Astrocyte (in vitro differentiated cells and primary cell): Measurements from ENCODE around the gene REL. TPM values are rescaled to one million over a fixed set of nuclear protein-coding genes. Genes with fewer than 3 reads are reported as not detected.

ENCODE experiments used
- DNase-seq: peaks from one replicate; pipeline ENCODE4 v3.0.0-alpha.2; 2010; ENCODE audit warnings: low read depth
- FAIRE-seq: peaks from 2 replicates; lab custom pipeline; 2011; peaks lifted over from hg19 to GRCh38; lab: Jason Lieb, UNC
- H2AFZ ChIP-seq: 2 replicates; pipeline ENCODE4 v1.6.0; 2012; ENCODE audit warnings: low read depth, low read length, inconsistent platforms
- H3K27ac ChIP-seq: 2 replicates; pipeline ENCODE4 v1.5.1; 2011; ENCODE audit warnings: low read depth, low read length, inconsistent platforms
- H3K27me3 ChIP-seq: 2 replicates; pipeline ENCODE4 v1.6.0; 2011; ENCODE audit warnings: low read length, inconsistent platforms; ENCODE audit not compliant: insufficient read depth
- H3K36me3 ChIP-seq: 2 replicates; pipeline ENCODE4 v1.5.1; 2011; ENCODE audit warnings: low read length, inconsistent platforms; ENCODE audit not compliant: insufficient read depth
- H3K4me1 ChIP-seq: 2 replicates; pipeline ENCODE4 v1.5.1; 2011; ENCODE audit warnings: low read length, inconsistent platforms; ENCODE audit not compliant: insufficient read depth
- H3K4me2 ChIP-seq: 2 replicates; pipeline ENCODE4 v1.6.0; 2012; ENCODE audit warnings: low read length, inconsistent platforms
- H3K4me3 ChIP-seq: 2 replicates; pipeline ENCODE4 v1.5.1; 2011; ENCODE audit warnings: low read depth, mild to moderate bottlenecking, low read length, inconsistent platforms; ENCODE audit not compliant: insufficient read depth
- H3K79me2 ChIP-seq: 2 replicates; pipeline ENCODE4 v1.6.0; 2012; ENCODE audit warnings: mild to moderate bottlenecking, low read length, inconsistent platforms; ENCODE audit not compliant: insufficient read depth
- H3K9ac ChIP-seq: 2 replicates; pipeline ENCODE4 v1.6.0; 2012; ENCODE audit warnings: mild to moderate bottlenecking, low read length, inconsistent platforms
- H3K9me3 ChIP-seq: 2 replicates; pipeline ENCODE4 v1.5.1; 2012; ENCODE audit warnings: low read depth, mild to moderate bottlenecking, low read length, inconsistent platforms; ENCODE audit not compliant: insufficient read depth
- H4K20me1 ChIP-seq: 2 replicates; pipeline ENCODE4 v1.6.0; 2012; ENCODE audit warnings: low read length, inconsistent platforms; ENCODE audit not compliant: insufficient read depth
- H3K27ac Mint-ChIP-seq: one replicate; pipeline ENCODE4 v1.8.0; 2021; ENCODE audit warnings: mild to moderate bottlenecking, mixed read lengths; ENCODE audit not compliant: unreplicated experiment
- H3K27me3 Mint-ChIP-seq: one replicate; pipeline ENCODE4 v1.8.0; 2021; ENCODE audit warnings: low read depth, mixed read lengths; ENCODE audit not compliant: unreplicated experiment
- H3K36me3 Mint-ChIP-seq: one replicate; pipeline ENCODE4 v1.8.0; 2021; ENCODE audit warnings: low read depth, mixed read lengths; ENCODE audit not compliant: unreplicated experiment
- H3K4me1 Mint-ChIP-seq: one replicate; pipeline ENCODE4 v1.8.0; 2021; ENCODE audit warnings: low read depth, mixed read lengths; ENCODE audit not compliant: unreplicated experiment
- H3K4me3 Mint-ChIP-seq: one replicate; pipeline ENCODE4 v1.8.0; 2021; ENCODE audit warnings: mild to moderate bottlenecking, moderate library complexity, mixed read lengths; ENCODE audit not compliant: unreplicated experiment
- H3K9me3 Mint-ChIP-seq: one replicate; pipeline ENCODE4 v1.8.0; 2021; ENCODE audit warnings: mild to moderate bottlenecking, mixed read lengths; ENCODE audit not compliant: unreplicated experiment
- EZH2 ChIP-seq: IDR thresholded peaks from 2 replicates; pipeline ENCODE4 v1.6.1; 2012; ENCODE audit warnings: mild to moderate bottlenecking, low read length, inconsistent platforms; ENCODE audit not compliant: insufficient read depth
- total RNA-seq: library from RNA; stranded (reverse); gene quantifications from 2 replicates; pipeline ENCODE4 v1.2.1, GENCODE V29; 2021
- TF ChIP-seq, protein P1 (sequence below): IDR thresholded peaks from 2 replicates; pipeline ENCODE4 v1.5.1; 2011; ENCODE audit warnings: low read depth, mild to moderate bottlenecking, inconsistent platforms, low read length, moderate library complexity; ENCODE audit not compliant: insufficient read depth

REL gene
- total RNA-seq, 1 donor from 2014 or later = 6.5 TPM

DNA sequence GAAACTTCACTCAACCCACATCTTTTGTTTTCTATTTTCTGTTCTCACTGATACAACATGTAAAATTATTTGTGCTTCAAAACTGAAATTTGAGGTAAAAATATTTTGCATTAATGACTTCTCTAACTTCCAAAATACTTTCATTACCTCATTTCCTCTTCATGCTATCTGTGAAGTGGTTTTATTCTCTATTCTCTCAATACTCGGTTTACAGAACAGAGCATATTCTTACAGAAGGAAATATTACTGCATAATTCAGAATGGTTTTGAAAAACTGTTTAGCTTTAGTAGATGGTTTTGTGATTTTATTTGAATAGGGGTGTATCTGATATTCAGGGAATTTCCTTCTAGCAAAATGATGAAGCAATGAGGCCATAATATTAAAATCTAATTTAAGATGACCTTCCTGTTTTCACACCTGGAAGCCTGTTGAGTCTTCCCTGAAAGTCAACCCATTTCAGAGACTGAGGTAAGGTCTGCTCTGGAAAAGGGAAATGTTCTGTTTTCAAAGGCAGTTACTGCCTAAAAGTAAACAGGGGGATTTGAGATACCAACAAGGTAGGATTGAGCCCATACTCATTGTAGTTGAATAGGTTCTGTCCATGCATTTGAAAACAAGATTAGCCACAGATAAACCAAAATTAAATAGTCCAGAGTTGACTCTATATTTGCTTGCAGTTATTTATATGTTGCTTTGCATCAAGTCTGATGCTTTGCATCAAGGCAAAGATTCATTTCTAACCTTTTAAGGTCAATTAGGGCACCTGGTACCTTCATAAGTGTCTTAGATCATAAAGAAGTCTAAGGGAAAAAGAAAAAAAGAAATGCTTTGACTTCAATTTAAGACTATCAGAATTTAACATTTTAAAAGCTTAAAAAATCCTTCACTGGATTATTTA lies 85.4 kb downstream of the REL start:
- no peaks in the 10 kb centered on the region for H3K9me3 ChIP-seq
- H3K4me3 ChIP-seq = no peak overlapping the region
- no peaks in the 10 kb centered on the region for H3K36me3 ChIP-seq
- Mint-ChIP-seq H3K9me3 (no peaks in the 10 kb centered on the region), H3K4me1 (no peaks in the 10 kb centered on the region), H3K27ac (no peak overlapping the region), H3K4me3 (no peak overlapping the region), H3K36me3 (peaks cover 3% of the 10 kb centered on the region), H3K27me3 (no peaks in the 10 kb centered on the region)
- H4K20me1 ChIP-seq = no peaks in the 10 kb centered on the region
- H3K9ac ChIP-seq = no peak overlapping the region
- no peak overlapping the region for H3K27ac ChIP-seq
- H3K4me1 ChIP-seq = no peaks in the 10 kb centered on the region
- H3K79me2 ChIP-seq = no peaks in the 10 kb centered on the region
- no peak overlapping the region for H3K4me2 ChIP-seq
- H2AFZ ChIP-seq = no peak overlapping the region
- no peak for TF ChIP-seq EZH2
- TF ChIP-seq, protein P1, sequence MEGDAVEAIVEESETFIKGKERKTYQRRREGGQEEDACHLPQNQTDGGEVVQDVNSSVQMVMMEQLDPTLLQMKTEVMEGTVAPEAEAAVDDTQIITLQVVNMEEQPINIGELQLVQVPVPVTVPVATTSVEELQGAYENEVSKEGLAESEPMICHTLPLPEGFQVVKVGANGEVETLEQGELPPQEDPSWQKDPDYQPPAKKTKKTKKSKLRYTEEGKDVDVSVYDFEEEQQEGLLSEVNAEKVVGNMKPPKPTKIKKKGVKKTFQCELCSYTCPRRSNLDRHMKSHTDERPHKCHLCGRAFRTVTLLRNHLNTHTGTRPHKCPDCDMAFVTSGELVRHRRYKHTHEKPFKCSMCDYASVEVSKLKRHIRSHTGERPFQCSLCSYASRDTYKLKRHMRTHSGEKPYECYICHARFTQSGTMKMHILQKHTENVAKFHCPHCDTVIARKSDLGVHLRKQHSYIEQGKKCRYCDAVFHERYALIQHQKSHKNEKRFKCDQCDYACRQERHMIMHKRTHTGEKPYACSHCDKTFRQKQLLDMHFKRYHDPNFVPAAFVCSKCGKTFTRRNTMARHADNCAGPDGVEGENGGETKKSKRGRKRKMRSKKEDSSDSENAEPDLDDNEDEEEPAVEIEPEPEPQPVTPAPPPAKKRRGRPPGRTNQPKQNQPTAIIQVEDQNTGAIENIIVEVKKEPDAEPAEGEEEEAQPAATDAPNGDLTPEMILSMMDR = no peak
- FAIRE-seq (no peak), DNase-seq (no peak)
- H3K27me3 ChIP-seq = no peaks in the 10 kb centered on the region

DNA sequence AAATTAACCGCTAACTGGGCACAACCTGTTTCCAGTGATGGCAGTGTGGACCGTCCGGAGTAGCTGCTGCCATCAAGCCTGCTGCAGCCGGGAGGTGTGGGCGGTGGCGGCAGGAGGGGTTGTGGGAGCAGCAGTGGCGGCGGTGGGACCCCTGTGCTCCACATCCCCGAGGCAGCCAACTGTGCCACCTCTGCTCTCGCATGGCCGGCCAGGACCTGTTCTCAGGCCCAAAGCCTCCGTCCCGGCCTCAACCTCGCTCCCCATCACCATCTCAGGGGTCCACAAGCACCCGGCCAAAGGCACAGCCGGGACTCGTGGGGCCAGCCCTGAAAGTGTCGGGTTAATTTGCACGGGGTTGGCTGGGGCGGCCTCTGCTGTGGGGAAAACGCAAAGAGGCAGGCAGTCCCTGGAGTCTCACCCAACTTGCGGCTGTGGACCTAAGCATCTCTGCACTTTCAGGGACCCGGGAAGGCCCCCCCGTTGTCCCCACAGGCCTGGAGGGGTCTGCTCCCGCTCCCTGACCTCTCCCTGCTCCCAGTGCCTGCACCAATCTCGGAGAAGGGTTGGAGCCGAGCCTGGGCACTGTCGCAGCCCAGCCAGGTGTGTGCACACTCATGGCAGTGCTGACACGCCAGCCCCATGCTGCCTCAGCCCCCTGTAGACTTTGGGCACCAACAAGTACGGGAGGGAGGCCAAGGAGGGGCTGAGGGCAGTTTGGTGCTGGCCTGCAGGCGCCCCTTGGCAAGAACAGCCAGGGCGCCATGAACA lies 91.7 kb downstream of the REL start:
- FAIRE-seq (no peak), DNase-seq (no peak)
- Mint-ChIP-seq H3K36me3 (peaks cover 2% of the 10 kb centered on the region), H3K4me3 (no peak overlapping the region), H3K4me1 (peaks cover 4% of the 10 kb centered on the region), H3K27me3 (no peaks in the 10 kb centered on the region), H3K27ac (no peak overlapping the region), H3K9me3 (no peaks in the 10 kb centered on the region)
- no peak for TF ChIP-seq EZH2
- TF ChIP-seq, protein P1 = no peak
- Histone ChIP-seq H3K79me2 (no peaks in the 10 kb centered on the region), H4K20me1 (no peaks in the 10 kb centered on the region), H3K4me1 (no peaks in the 10 kb centered on the region), H3K4me2 (no peak overlapping the region), H3K36me3 (no peaks in the 10 kb centered on the region), H3K4me3 (no peak overlapping the region), H3K27ac (no peak overlapping the region), H3K9ac (no peak overlapping the region), H2AFZ (no peak overlapping the region), H3K27me3 (no peaks in the 10 kb centered on the region), H3K9me3 (no peaks in the 10 kb centered on the region)
